Fibroblast of peridontal ligament (primary cell): ENCODE results near the gene TNFAIP1.
"Not testable (repeated sequence)": the region's sequence is repeated elsewhere in the genome, so short reads cannot be mapped to it uniquely, and the experiment has no call there.

ENCODE experiments used
- DNase-seq: peaks from one replicate; pipeline ENCODE4 v3.0.0-alpha.2; 2010; ENCODE audit errors: extremely low read depth

Gene TNFAIP1

GRCh38 chr17:28335201-28335958 is at the start of gene TNFAIP1, which contains the start of gene IFT20:
TSS of gene TNFAIP1 (plus strand) at chr17:28335761. CDS start at chr17:28339522, 3,761 bp downstream.
TSS of gene IFT20 (minus strand) at chr17:28335472. CDS start at chr17:28331985, 3,487 bp downstream.
- DNase-seq = peak; percentile 100

GRCh38 chr17:28285965-28286364 is 49.6 kb upstream of the TNFAIP1 start:
- DNase-seq = no peak

- DNase-seq = peak; percentile 18
Observed at GRCh38 chr17:28290703-28291102, 44.9 kb upstream of the TNFAIP1 start.

GRCh38 chr17:28291780-28292330 is 43.7 kb upstream of the TNFAIP1 start:
- DNase-seq = no peak

GRCh38 chr17:28292878-28293277 is 42.7 kb upstream of the TNFAIP1 start:
- DNase-seq = not testable (repeated sequence)

GRCh38 chr17:28293994-28294393 is 41.6 kb upstream of the TNFAIP1 start:
- no peak for DNase-seq

GRCh38 chr17:28295677-28296578 is 39.6 kb upstream of the TNFAIP1 start:
- no peak for DNase-seq

- DNase-seq = no peak
Observed at GRCh38 chr17:28298449-28298848, 37.1 kb upstream of the TNFAIP1 start.

- no peak for DNase-seq
Observed at GRCh38 chr17:28306954-28307401, 28.6 kb upstream of the TNFAIP1 start.

- DNase-seq = no peak
Observed at GRCh38 chr17:28313841-28314240, 21.7 kb upstream of the TNFAIP1 start.

- no peak for DNase-seq
Observed at GRCh38 chr17:28315846-28316705, 19.5 kb upstream of the TNFAIP1 start.

GRCh38 chr17:28317099-28317965 is 18.2 kb upstream of the TNFAIP1 start:
- DNase-seq = no peak

- no peak for DNase-seq
Observed at GRCh38 chr17:28317966-28318758, 17.4 kb upstream of the TNFAIP1 start.

GRCh38 chr17:28318759-28319597 is 16.6 kb upstream of the TNFAIP1 start, which contains the start of gene TMEM97:
TSS of gene TMEM97 (plus strand) at chr17:28319200. CDS start at chr17:28319240, 40 bp downstream.
- peak; percentile 96 for DNase-seq

GRCh38 chr17:28319598-28319935 is 16.0 kb upstream of the TNFAIP1 start:
- DNase-seq = peak; percentile 18

GRCh38 chr17:28320215-28321061 is 15.1 kb upstream of the TNFAIP1 start:
- DNase-seq = no peak

- DNase-seq = no peak
Observed at GRCh38 chr17:28324267-28324745, 11.3 kb upstream of the TNFAIP1 start.
